GM12865 (cell line): ENCODE measurements around the gene IGFL1.
"Not testable (repeated sequence)": the region's sequence is repeated elsewhere in the genome, so short reads cannot be mapped to it uniquely, and the experiment has no call there.

Source experiments
- DNase-seq: peaks from one replicate; pipeline ENCODE4 v3.0.0; 2010; ENCODE audit warnings: low read depth
- H3K4me3 ChIP-seq: 2 replicates; pipeline ENCODE4 v1.5.1; 2011; ENCODE audit warnings: mild to moderate bottlenecking, low read depth, low read length, control low read depth
- TF ChIP-seq, protein P1 (sequence below): IDR thresholded peaks from 2 replicates; pipeline ENCODE4 v1.5.1; 2011; ENCODE audit warnings: low read length, control low read depth, low read depth, inconsistent platforms; ENCODE audit not compliant: insufficient read depth; ENCODE audit errors: missing control alignments

IGFL1 gene

DNA sequence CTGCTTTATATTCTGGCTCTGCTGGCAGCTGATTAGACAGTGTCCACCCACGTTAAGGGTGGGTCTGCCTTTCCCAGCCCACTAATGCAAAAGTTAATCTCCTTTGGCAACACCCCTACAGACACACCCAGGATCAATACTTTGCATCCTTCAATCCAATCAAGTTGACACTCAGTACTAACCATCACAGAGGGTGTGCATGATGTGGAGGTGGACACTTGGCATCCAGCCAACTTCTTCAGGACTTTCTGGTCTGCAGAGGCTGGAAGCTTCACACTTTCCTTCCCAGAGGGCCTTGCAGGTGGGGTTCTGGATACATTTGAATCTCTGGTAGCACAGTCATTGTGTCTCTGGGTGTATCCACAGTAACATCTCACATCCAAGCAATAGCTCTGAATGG, 18.9 kb upstream of the IGFL1 start:
- TF ChIP-seq, protein P1, sequence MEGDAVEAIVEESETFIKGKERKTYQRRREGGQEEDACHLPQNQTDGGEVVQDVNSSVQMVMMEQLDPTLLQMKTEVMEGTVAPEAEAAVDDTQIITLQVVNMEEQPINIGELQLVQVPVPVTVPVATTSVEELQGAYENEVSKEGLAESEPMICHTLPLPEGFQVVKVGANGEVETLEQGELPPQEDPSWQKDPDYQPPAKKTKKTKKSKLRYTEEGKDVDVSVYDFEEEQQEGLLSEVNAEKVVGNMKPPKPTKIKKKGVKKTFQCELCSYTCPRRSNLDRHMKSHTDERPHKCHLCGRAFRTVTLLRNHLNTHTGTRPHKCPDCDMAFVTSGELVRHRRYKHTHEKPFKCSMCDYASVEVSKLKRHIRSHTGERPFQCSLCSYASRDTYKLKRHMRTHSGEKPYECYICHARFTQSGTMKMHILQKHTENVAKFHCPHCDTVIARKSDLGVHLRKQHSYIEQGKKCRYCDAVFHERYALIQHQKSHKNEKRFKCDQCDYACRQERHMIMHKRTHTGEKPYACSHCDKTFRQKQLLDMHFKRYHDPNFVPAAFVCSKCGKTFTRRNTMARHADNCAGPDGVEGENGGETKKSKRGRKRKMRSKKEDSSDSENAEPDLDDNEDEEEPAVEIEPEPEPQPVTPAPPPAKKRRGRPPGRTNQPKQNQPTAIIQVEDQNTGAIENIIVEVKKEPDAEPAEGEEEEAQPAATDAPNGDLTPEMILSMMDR = no peak

DNA sequence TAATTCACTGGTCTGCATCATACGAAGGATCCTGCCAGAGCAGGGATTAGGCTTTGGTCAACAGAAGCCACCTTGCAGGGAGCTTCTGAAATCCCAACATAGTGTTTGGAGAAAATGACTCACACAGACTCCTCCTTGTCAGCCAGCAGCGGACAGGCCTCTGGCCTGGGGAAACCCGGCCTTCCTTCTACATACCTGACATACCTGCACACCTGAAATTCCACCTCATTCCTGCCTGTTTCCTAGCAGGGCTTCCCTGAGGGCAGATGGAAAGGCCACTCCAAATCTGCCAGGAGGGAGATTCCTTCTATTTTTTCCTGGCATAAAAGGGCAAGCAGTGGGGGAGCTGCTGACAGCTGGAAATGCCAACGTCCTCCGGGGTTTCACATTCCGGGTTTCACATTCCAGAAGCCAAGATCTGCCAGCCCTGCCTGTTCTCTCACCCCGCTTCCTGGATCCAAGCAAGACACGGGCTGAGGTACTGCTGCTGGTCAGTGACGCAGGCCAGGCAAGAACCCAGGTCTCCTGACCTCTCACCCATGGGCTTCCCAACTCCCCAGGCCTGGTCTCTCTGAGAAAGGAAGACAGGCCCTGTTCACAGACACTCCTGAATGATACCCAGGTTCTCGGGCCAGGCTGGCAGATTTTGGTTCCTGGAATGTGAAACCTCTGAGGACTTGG, 18.2 kb upstream of the IGFL1 start:
- TF ChIP-seq, protein P1 = no peak
- H3K4me3 ChIP-seq = no peak overlapping the region

More for the DNA sequence above, 18.9 kb upstream of the IGFL1 start:
- DNase-seq = no peak
- no peak overlapping the region for H3K4me3 ChIP-seq

DNA sequence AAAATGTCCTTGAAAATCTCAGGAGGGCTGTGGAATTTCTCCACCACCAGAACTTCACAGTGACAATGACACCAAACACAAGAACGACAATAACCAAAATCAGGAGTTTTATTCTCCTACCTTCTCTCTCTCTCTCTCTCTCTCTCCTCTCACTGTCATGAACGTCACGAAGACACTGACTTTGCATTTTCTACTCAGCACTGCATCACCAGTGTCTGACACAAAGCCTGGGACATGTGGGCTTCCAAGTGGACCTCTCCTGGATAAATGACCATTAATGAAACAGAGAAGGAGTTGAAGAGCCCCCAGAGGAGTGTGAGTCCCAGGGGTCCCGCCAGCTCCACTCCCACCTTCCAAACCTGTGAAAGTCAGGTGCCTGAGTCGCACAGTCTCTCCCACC, 16.9 kb upstream of the IGFL1 start:
- not testable (repeated sequence) for H3K4me3 ChIP-seq

More for the DNA sequence above, 18.2 kb upstream of the IGFL1 start:
- DNase-seq = no peak

DNA sequence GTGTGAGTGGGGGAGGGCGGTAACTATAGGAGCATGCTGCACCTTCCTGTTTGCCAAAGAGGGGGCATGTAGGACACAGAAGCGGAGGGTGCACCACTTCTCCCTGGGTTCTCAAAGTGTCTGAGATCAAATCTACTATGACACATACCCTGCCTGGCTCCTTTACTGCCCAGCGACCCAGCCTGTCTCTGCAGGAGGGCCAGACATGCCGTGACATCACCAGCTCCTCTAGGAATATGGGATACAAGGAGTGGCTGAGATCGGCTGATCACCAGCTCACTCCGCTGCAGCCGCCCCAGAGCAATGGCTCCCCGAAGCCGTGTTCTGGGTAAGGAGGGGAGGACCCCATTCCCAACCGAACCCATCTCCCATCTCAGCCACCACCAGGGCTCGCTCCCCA, 16.4 kb upstream of the IGFL1 start:
- no peak for DNase-seq
- TF ChIP-seq, protein P1 = no peak
- no peak overlapping the region for H3K4me3 ChIP-seq

More for the DNA sequence above, 16.9 kb upstream of the IGFL1 start:
- DNase-seq = not testable (repeated sequence)

DNA sequence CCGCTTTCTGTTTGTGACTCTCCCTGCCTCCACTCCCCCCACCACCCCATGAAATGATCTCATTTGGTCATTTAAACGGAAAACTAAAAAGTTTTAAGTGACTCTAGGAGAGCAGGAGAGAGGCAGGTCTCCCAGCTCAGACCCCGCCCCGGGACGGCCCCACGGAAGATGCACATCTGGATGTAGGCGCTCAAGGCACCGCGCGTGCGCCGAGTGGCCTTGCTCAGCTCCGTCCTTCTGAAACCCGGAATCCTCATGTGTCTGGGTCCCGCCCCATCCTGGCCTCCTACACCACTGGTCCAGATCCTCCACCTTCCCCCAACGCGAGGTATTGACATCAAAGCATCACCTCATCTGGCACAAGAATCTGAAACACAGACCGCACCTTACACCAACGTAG, 15.7 kb upstream of the IGFL1 start:
- TF ChIP-seq, protein P1 = no peak
- no peak overlapping the region for H3K4me3 ChIP-seq
- DNase-seq = no peak

DNA sequence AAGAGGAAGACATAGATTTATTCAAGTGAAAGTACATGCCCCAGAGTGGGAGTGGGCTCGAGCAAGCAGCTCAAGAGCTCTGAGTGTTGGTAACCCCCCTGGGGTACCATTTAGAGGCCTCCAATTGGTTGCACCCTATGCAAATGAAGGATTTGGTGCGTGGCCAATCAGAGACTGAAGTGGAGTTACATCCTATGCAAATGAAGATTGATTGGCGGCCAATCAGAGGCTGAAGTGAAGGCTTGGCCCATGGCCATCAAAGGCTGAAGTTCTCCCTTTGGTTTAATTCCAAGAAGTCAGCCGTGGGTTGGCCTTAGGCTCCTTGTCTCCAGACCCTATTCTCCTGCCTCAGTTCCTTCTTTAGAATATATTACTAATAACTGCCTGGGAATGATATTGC, 12.9 kb upstream of the IGFL1 start:
- DNase-seq = no peak
- TF ChIP-seq, protein P1 = no peak
- H3K4me3 ChIP-seq = no peak overlapping the region

DNA sequence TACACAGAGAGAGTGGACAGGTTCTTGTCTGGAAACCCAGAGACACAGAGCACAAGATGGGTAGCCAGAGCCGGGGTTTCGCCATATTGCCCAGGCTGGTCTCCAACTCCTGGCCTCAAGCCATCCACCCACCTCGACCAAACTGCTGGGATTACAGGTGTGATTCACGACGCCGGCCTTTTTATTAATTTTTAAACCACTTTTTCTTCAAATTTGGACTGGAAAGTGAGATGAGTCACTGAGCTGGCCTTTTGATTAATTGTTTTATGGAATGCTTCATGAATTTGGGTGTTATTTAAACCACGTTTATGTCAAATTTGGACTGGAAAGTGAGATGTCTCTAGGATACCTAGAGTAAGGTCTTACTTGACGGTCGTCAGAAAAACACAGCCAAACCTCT, 12.1 kb upstream of the IGFL1 start:
- no peak for DNase-seq
- H3K4me3 ChIP-seq = no peak overlapping the region
- TF ChIP-seq, protein P1 = no peak
